ENCODE measurements around the gene PTPRJ. TPM values are rescaled to one million over a fixed set of nuclear protein-coding genes. Genes with fewer than 3 reads are reported as not detected.

Gene PTPRJ
- polyA plus RNA-seq, 1 donor (not counting 4 experiments of a cell fraction or from before 2014, with no cell fraction given), result 0.84 TPM

DNA sequence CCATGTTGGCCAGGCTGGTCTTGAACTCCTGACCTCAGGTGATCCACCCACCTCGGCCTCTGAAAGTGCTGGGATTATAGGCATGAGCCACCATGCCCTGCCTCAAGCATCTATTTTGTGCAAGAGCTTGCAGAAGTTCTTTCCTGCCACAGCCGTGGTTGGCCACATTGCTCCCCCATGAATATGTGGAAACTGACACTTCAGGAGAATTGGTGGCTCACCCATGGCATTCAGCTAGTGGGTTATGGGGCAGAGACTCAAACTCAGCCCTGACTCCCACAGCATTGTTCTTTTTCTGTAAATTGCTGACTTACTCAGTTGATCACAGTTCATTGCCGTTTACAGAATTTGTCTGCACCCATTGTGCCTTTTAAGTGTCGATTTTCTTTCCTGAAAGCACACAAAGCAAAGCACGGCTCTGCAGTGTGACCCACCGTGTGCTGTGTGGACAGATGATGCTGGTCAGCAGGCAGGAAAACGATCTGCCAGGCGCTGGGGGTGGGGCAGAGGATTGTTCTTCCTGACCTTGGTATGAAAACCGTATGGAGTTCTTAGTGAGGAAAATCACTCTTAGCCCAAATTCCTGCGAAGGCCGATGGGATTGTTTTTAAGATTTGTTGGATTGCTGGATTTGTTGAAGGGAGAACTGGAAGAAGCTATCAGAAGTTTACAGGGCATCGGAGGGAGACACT, 115.6 kb downstream of the PTPRJ start:
- Histone ChIP-seq H3K27ac (ENCODE audit: control insufficient read depth, insufficient read depth, low read length) (no peak overlapping the region), H3K36me3 (ENCODE audit: control insufficient read depth in 2 of 2, extremely low read depth in 1 of 2, insufficient read depth in 2 of 2, low read length in 2 of 2) (no peaks in the 10 kb centered on the region), H3K27me3 (ENCODE audit: control insufficient read depth, extremely low read depth, insufficient read depth, low read length) (no peaks in the 10 kb centered on the region), H3K9me3 (ENCODE audit: control insufficient read depth, low read depth, low read length) (no peaks in the 10 kb centered on the region), H3K9ac (ENCODE audit: control insufficient read depth, extremely low read depth, insufficient read depth, low read length) (no peak overlapping the region), H3K79me2 (ENCODE audit: control insufficient read depth, insufficient read depth, low read length) (no peaks in the 10 kb centered on the region), H4K20me1 (ENCODE audit: control insufficient read depth, extremely low read depth, insufficient read depth, low read length) (no peaks in the 10 kb centered on the region), H3K4me2 (ENCODE audit: control insufficient read depth, extremely low read depth, insufficient read depth, low read depth, low read length) (no peak overlapping the region), H3K4me1 (ENCODE audit: control insufficient read depth, extremely low read depth, insufficient read depth, low read length) (peaks cover 3% of the 10 kb centered on the region), H3K4me3 (ENCODE audit: control insufficient read depth in 2 of 3, extremely low read depth in 1 of 3, insufficient read depth in 2 of 3, low read depth in 1 of 3, low read length in 3 of 3) (no peak overlapping the region), H3K9me1 (ENCODE audit: control insufficient read depth, extremely low read depth, insufficient read depth, low read length) (no peaks in the 10 kb centered on the region), H2AFZ (ENCODE audit: control insufficient read depth, low read length) (no peak overlapping the region)
- FAIRE-seq (no peak), DNase-seq (ENCODE audit: low read depth, low spot score) (no peak)
- dilution Hi-C loops (cut with MboI; ENCODE audit: extremely low pct_ligation_motif_present, low sequenced_read_pairs), result no loop called here
- TF ChIP-seq, protein P1, sequence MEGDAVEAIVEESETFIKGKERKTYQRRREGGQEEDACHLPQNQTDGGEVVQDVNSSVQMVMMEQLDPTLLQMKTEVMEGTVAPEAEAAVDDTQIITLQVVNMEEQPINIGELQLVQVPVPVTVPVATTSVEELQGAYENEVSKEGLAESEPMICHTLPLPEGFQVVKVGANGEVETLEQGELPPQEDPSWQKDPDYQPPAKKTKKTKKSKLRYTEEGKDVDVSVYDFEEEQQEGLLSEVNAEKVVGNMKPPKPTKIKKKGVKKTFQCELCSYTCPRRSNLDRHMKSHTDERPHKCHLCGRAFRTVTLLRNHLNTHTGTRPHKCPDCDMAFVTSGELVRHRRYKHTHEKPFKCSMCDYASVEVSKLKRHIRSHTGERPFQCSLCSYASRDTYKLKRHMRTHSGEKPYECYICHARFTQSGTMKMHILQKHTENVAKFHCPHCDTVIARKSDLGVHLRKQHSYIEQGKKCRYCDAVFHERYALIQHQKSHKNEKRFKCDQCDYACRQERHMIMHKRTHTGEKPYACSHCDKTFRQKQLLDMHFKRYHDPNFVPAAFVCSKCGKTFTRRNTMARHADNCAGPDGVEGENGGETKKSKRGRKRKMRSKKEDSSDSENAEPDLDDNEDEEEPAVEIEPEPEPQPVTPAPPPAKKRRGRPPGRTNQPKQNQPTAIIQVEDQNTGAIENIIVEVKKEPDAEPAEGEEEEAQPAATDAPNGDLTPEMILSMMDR (optimal IDR thresholded peaks at IDR 0.05 in 1 of 3, IDR thresholded peaks at IDR 0.05 in 1 of 3, conservative IDR thresholded peaks at IDR 0.05 in 1 of 3; ENCODE audit: extremely low read depth in 1 of 3, insufficient read depth in 2 of 3, low read length in 3 of 3), result no peak
- no peak for TF ChIP-seq EZH2 (IDR thresholded peaks at IDR 0.05; ENCODE audit: low read length)

DNA sequence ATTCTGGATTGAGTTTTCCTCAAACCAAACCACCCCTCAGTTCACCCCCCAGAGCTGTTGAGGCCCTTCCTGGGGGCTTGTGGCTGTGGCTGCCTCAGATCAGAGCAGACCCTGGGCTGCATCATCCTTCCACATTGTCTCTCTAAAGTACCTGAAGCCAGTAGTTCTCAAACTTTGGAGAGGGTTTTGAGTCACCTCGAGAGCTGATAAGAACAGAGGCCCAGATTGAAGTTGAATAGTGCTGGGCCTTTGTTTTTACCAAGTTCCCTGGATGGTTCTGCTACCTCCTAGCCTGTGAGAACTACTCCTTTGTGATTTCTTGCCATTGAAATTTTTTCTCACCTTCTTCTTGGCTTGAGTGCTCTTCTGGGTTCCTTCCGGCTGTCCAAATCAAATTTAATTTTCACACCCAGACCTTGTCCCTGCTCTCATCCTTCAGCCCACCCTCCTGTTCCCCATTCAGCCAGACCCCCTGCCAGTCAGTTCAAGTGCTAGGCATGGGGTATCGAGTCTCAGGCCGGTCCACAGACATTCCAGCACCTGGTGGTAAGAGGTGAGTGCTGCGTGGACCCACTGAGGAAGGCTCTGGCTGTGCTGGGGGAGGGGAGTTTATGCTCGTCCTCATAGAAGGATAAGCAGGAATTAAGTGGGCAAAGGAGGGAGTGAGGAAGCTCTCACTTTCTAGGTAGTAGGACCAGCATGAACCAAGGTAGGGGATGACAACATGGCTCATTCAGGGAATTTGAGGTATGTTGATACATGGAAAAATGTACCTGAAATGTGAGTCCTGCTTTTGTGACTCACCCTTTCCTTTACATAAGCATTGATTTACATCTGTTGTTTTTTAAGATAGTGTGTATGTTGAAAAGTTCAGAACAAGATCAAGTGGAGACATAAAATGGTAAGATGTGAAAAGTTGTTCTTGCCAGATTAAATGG, 116.5 kb downstream of the PTPRJ start:
- TF ChIP-seq, protein P1 (optimal IDR thresholded peaks at IDR 0.05 in 1 of 3, IDR thresholded peaks at IDR 0.05 in 1 of 3, conservative IDR thresholded peaks at IDR 0.05 in 1 of 3; ENCODE audit: extremely low read depth in 1 of 3, insufficient read depth in 2 of 3, low read length in 3 of 3), result no peak
- TF ChIP-seq EZH2 (IDR thresholded peaks at IDR 0.05; ENCODE audit: low read length), result no peak
- dilution Hi-C loops (cut with MboI; ENCODE audit: extremely low pct_ligation_motif_present, low sequenced_read_pairs), result no loop called here
- FAIRE-seq (no peak), DNase-seq (ENCODE audit: low read depth, low spot score) (no peak)
- Histone ChIP-seq H3K79me2 (ENCODE audit: control insufficient read depth, insufficient read depth, low read length) (no peaks in the 10 kb centered on the region), H3K4me3 (ENCODE audit: control insufficient read depth in 2 of 3, extremely low read depth in 1 of 3, insufficient read depth in 2 of 3, low read depth in 1 of 3, low read length in 3 of 3) (no peak overlapping the region), H3K9ac (ENCODE audit: control insufficient read depth, extremely low read depth, insufficient read depth, low read length) (no peak overlapping the region), H3K9me1 (ENCODE audit: control insufficient read depth, extremely low read depth, insufficient read depth, low read length) (no peaks in the 10 kb centered on the region), H2AFZ (ENCODE audit: control insufficient read depth, low read length) (no peak overlapping the region), H3K27me3 (ENCODE audit: control insufficient read depth, extremely low read depth, insufficient read depth, low read length) (no peaks in the 10 kb centered on the region), H3K36me3 (ENCODE audit: control insufficient read depth in 2 of 2, extremely low read depth in 1 of 2, insufficient read depth in 2 of 2, low read length in 2 of 2) (no peaks in the 10 kb centered on the region), H3K27ac (ENCODE audit: control insufficient read depth, insufficient read depth, low read length) (no peak overlapping the region), H3K4me2 (ENCODE audit: control insufficient read depth, extremely low read depth, insufficient read depth, low read depth, low read length) (no peak overlapping the region), H4K20me1 (ENCODE audit: control insufficient read depth, extremely low read depth, insufficient read depth, low read length) (no peaks in the 10 kb centered on the region), H3K4me1 (ENCODE audit: control insufficient read depth, extremely low read depth, insufficient read depth, low read length) (peaks cover 3% of the 10 kb centered on the region), H3K9me3 (ENCODE audit: control insufficient read depth, low read depth, low read length) (no peaks in the 10 kb centered on the region)
